AG04450 (cell line): ENCODE measurements around the gene SLC39A8. TPM values are rescaled to one million over a fixed set of nuclear protein-coding genes. Genes with fewer than 3 reads are reported as not detected.

Experiments
- CTCF ChIA-PET: fragments of 300-600, 350-600 bp; formaldehyde crosslinking; extraction: SDS; loops from one replicate; lab custom pipeline; 2022; ENCODE audit warnings: antibody characterized with exemption, inconsistent platforms; lab: Charles Lee
- POLR2A ChIA-PET: fragments of 350-600 bp; formaldehyde crosslinking; extraction: SDS; loops from one replicate; lab custom pipeline; 2021; ENCODE audit warnings: antibody characterized with exemption, inconsistent platforms; lab: Yijun Ruan, JAX
- DNase-seq: peaks from one replicate; pipeline ENCODE4 v3.0.0-alpha.2; 2011; ENCODE audit warnings: low read depth, low spot score
- H3K27ac ChIP-seq: one replicate; pipeline ENCODE4 v1.5.1; 2012; ENCODE audit warnings: low read depth, low read length, control low read depth
- H3K27me3 ChIP-seq: one replicate; pipeline ENCODE4 v1.6.0; 2012; ENCODE audit warnings: low read length; ENCODE audit not compliant: control insufficient read depth, insufficient read depth
- H3K4me3 ChIP-seq: 2 replicates; pipeline ENCODE4 v1.5.1; 2011; ENCODE audit warnings: mild to moderate bottlenecking, low read depth, low read length, control low read depth
- H3K9me3 ChIP-seq: 2 replicates; pipeline ENCODE4 v1.5.1; 2012; ENCODE audit warnings: low read length; ENCODE audit not compliant: control insufficient read depth, insufficient read depth
- CTCF ChIP-seq: IDR thresholded peaks from 2 replicates; pipeline ENCODE4 v1.5.1; 2011; ENCODE audit warnings: low read depth, low read length, control low read depth, inconsistent platforms
- polyA plus RNA-seq: library from polyadenylated mRNA; depleted of rRNA; stranded (reverse); fragments of >200 nt; gene quantifications from 2 replicates; pipeline ENCODE4 v1.2.3, GENCODE V29; 2011; rRNA removed
- small RNA-seq: library from RNA; depleted of rRNA; stranded (forward); fragments of <200 nt; gene quantifications from one replicate; pipeline ENCODE3, GENCODE V24; 2012; ENCODE audit warnings: low read depth; ENCODE audit not compliant: insufficient read length

Gene SLC39A8
- polyA plus RNA-seq, 1 experiment = 0.11 TPM

DNA sequence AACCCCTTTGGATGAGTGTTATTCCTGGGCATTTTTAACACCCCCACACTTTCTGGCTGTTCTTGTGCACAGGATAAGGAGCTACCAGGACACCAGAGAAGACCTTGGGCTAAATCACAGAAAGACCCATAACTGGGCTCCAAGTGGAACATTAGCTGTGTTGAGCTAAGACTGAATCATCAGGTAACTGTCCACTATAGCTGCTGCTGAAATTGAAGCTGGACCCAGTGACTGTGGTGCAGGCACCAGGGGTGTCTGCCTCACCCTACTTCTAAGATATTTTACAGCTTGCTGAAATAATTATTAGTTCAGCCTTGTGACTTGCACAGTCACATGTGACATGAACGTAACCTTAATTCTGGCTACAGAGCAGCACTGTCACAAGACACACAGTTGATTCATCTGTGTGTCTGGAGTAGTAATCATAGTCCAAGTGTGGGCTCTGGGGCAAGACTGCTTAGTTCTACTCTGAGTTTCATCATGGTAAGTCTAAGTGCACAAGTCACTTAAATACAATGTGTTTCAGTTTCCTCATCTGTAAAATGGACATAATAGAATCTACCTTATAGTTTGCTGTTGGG is 127.4 kb downstream of the SLC39A8 start:
- no peak for DNase-seq
- no peak overlapping the region for H3K27ac ChIP-seq
- POLR2A ChIA-PET = no interaction called here
- no peak overlapping the region for H3K4me3 ChIP-seq
- H3K27me3 ChIP-seq = no peaks in the 10 kb centered on the region
- H3K9me3 ChIP-seq = no peaks in the 10 kb centered on the region
- CTCF ChIA-PET = no interaction called here
- no peak for TF ChIP-seq CTCF

DNA sequence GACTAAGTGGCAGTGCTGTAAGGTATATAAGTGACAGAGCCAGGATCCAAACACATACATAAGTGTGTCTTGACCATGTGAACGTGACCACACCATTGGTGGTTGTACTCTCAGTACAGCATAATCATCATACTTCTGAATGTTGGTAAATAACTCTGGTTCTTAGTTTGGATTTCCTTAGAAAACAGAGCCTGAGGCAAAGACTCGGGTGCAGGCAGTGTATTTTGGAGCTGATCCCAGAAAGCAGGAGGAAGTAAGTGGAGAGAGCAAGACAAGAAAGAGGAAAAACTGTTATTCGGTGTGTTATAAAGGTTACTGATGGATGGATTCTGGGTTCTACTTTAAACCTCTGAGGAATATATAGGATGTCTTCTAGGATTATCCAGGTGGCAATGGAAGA is 127.9 kb downstream of the SLC39A8 start:
- ChIA-PET CTCF (no interaction called here), POLR2A (no interaction called here)
- no peak for TF ChIP-seq CTCF
- Histone ChIP-seq H3K9me3 (no peaks in the 10 kb centered on the region), H3K4me3 (no peak overlapping the region), H3K27ac (no peak overlapping the region), H3K27me3 (no peaks in the 10 kb centered on the region)
- DNase-seq = no peak

- Histone ChIP-seq H3K9me3 (no peaks in the 10 kb centered on the region), H3K27me3 (no peaks in the 10 kb centered on the region), H3K4me3 (no peak overlapping the region), H3K27ac (no peak overlapping the region)
- DNase-seq = no peak
- POLR2A ChIA-PET = no interaction called here
- CTCF ChIA-PET = no interaction called here
- no peak for TF ChIP-seq CTCF
These were observed 128.6 kb downstream of the SLC39A8 start for GRCh38 chr4:102216666-102217065.

DNA sequence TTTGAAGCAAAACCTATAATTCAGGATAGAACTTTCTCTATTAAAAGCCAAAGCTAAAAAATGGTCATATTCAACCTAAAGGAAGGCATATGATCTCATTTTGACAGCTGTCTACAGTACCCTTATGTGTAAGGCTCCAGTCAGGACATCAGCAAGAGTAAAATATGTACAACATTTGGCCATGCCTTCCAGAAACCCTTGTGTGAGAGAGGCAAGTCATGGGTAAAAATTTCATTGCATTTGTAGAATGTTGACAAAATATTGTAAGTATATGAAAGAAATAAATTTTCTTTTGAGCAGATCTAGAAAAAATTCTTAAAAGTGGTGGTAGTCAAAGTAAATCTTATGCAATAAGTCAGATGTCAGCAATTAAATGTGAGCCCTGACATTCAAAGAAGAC is 132.3 kb downstream of the SLC39A8 start:
- DNase-seq = no peak
- Histone ChIP-seq H3K27me3 (no peaks in the 10 kb centered on the region), H3K27ac (no peak overlapping the region), H3K4me3 (no peak overlapping the region), H3K9me3 (no peaks in the 10 kb centered on the region)
- TF ChIP-seq CTCF = no peak
- ChIA-PET POLR2A (no interaction called here), CTCF (no interaction called here)

Small RNAs within 50 kb of the gene (small RNA-seq; reads per million reads assigned to genes)
- not detected for gene RN7SL728P

Other genes starting within 250 kb of the SLC39A8 start
- 24.1 and 24.6 TPM in 2 replicates for gene NFKB1, start 155.9 kb upstream of the SLC39A8 start, polyA plus RNA-seq